DND-41 (cell line): Measurements from ENCODE around the gene KLK3.

Experiments used
- ATAC-seq: fragments of 200-7000 bp; cut with Tn5 transposase; 3 replicates; pipeline ENCODE4 v1.9.1; 2021; ENCODE audit warnings: low read depth; ENCODE audit not compliant: insufficient read depth
- DNase-seq: peaks from one replicate; pipeline ENCODE4 v3.0.0-alpha.2; 2020
- H2AFZ ChIP-seq: 2 replicates; pipeline ENCODE4 v1.6.0; 2012; ENCODE audit warnings: low read depth, low read length
- H3K27ac ChIP-seq: 2 replicates; pipeline ENCODE4 v1.5.1; 2012; ENCODE audit warnings: low read length, inconsistent platforms
- H3K27me3 ChIP-seq: fragments of 200-600 bp; sonication (generic); 2 replicates; pipeline ENCODE4 v1.6.0; 2012; ENCODE audit warnings: low read length, mild to moderate bottlenecking, inconsistent platforms; ENCODE audit not compliant: insufficient read depth, poor library complexity
- H3K36me3 ChIP-seq: 2 replicates; pipeline ENCODE4 v1.5.1; 2012; ENCODE audit warnings: low read length, inconsistent platforms; ENCODE audit not compliant: insufficient read depth
- H3K4me1 ChIP-seq: 2 replicates; pipeline ENCODE4 v1.5.1; 2012; ENCODE audit warnings: mild to moderate bottlenecking, low read length; ENCODE audit not compliant: insufficient read depth
- H3K4me2 ChIP-seq: 2 replicates; pipeline ENCODE4 v1.6.0; 2012; ENCODE audit warnings: mild to moderate bottlenecking, moderate library complexity, low read length, inconsistent platforms; ENCODE audit not compliant: insufficient read depth
- H3K4me3 ChIP-seq, 2 experiments: fragments of 200-600 bp in 1 of 2; shearing (Covaris generic) in 1 of 2; 2 replicates each; pipeline ENCODE4 v1.5.1; 2012 to 2016; ENCODE audit warnings: inconsistent platforms in 2 of 2, low read length in 2 of 2, mild to moderate bottlenecking in 2 of 2, low read depth in 1 of 2, moderate library complexity in 1 of 2
- H3K79me2 ChIP-seq: 2 replicates; pipeline ENCODE4 v1.6.0; 2012; ENCODE audit warnings: low read length, inconsistent platforms; ENCODE audit not compliant: insufficient read depth
- H3K9ac ChIP-seq: 2 replicates; pipeline ENCODE4 v1.6.0; 2012; ENCODE audit warnings: low read depth, mild to moderate bottlenecking, inconsistent platforms, low read length, moderate library complexity
- H3K9me3 ChIP-seq: 2 replicates; pipeline ENCODE4 v1.5.1; 2012; ENCODE audit warnings: low read length, moderate library complexity, mild to moderate bottlenecking, inconsistent platforms; ENCODE audit not compliant: insufficient read depth, severe bottlenecking
- H4K20me1 ChIP-seq: 2 replicates; pipeline ENCODE4 v1.6.0; 2012; ENCODE audit warnings: low read length; ENCODE audit not compliant: insufficient read depth
- CTCF ChIP-seq: IDR thresholded peaks from 2 replicates; pipeline ENCODE4 v1.5.1; 2012; ENCODE audit warnings: borderline replicate concordance, low read length, moderate library complexity, mild to moderate bottlenecking; ENCODE audit not compliant: poor library complexity, severe bottlenecking; ENCODE audit errors: extremely low read depth
- EZH2 ChIP-seq: IDR thresholded peaks from 3 replicates; pipeline ENCODE4 v1.6.1; 2012; ENCODE audit warnings: borderline replicate concordance, low read depth, mild to moderate bottlenecking, moderate library complexity, low read length, inconsistent platforms; ENCODE audit not compliant: severe bottlenecking

KLK3 gene

DNA sequence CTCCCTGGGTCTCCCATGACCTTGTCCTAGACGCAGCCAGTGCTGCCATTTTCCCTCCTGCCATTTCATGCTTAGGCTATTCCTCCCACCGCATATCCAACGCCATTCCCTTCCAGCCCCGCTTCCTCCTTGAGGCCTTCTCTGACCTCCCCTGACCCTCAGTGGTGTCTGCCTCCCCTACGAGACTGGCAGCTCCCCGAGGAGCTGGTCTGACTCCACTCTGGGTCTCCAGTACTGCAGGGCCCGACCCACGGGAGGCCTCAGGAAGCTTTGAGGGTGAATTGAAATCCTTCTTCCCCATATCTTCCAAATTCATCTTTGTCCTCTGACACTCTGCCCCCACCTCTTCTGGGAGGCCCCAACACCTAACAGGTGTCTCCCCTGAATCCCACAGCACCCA, 22.0 kb upstream of the KLK3 start:
- Histone ChIP-seq H3K79me2 (no peaks in the 10 kb centered on the region), H3K36me3 (no peaks in the 10 kb centered on the region), H3K27ac (no peak overlapping the region), H3K27me3 (no peaks in the 10 kb centered on the region), H3K9ac (no peak overlapping the region), H3K4me3 (no peak overlapping the region), H2AFZ (no peak overlapping the region), H3K4me1 (no peaks in the 10 kb centered on the region), H3K9me3 (no peaks in the 10 kb centered on the region), H4K20me1 (no peaks in the 10 kb centered on the region), H3K4me2 (no peak overlapping the region)
- DNase-seq = no peak
- no peak for ATAC-seq
- TF ChIP-seq CTCF = no peak
- TF ChIP-seq EZH2 = no peak

GRCh38 chr19:50833117-50833801, 21.5 kb upstream of the KLK3 start, which contains the start of gene KLK15:
TSS of gene KLK15 (minus strand) at chr19:50833574. CDS start at chr19:50831492, 2,082 bp downstream.
- no peak within 1 kb of the TSS for H3K9ac ChIP-seq
- H4K20me1 ChIP-seq = no peaks in the 10 kb centered on the region
- H3K4me1 ChIP-seq = no peaks in the 10 kb centered on the region
- no peak within 1 kb of the TSS for H3K27ac ChIP-seq
- no peak for TF ChIP-seq EZH2
- TF ChIP-seq CTCF = no peak
- H2AFZ ChIP-seq = no peak within 1 kb of the TSS
- no peak within 1 kb of the TSS for H3K4me2 ChIP-seq
- DNase-seq = no peak
- H3K27me3 ChIP-seq = no peaks in the 10 kb centered on the region
- no peaks in the 10 kb centered on the region for H3K9me3 ChIP-seq
- ATAC-seq = no peak
- H3K79me2 ChIP-seq = no peaks in the 10 kb centered on the region
- H3K4me3 ChIP-seq = no peak within 1 kb of the TSS
- no peaks in the 10 kb centered on the region for H3K36me3 ChIP-seq

GRCh38 chr19:50833802-50834167, 20.9 kb upstream of the KLK3 start:
- no peak for TF ChIP-seq CTCF
- TF ChIP-seq EZH2 = no peak
- no peak overlapping the region for H2AFZ ChIP-seq
- no peaks in the 10 kb centered on the region for H3K9me3 ChIP-seq
- H3K4me2 ChIP-seq = no peak overlapping the region
- ATAC-seq = no peak
- no peak for DNase-seq
- no peak overlapping the region for H3K9ac ChIP-seq
- H3K36me3 ChIP-seq = no peaks in the 10 kb centered on the region
- H3K27me3 ChIP-seq = no peaks in the 10 kb centered on the region
- H4K20me1 ChIP-seq = no peaks in the 10 kb centered on the region
- no peaks in the 10 kb centered on the region for H3K79me2 ChIP-seq
- no peak overlapping the region for H3K27ac ChIP-seq
- no peak overlapping the region for H3K4me3 ChIP-seq
- no peaks in the 10 kb centered on the region for H3K4me1 ChIP-seq
